Cardiac fibroblast (primary cell): Measurements from ENCODE around the gene ALK.

Experiments used
- DNase-seq, 2 donors: peaks; one replicate each; pipeline versions ENCODE4 v3.0.0 to v3.0.0-alpha.2; 2010; ENCODE audit warnings: low read depth in 2 of 2
- H3K4me3 ChIP-seq, 2 donors: replicated peaks in 1 of 2; 1 replicate in 1 of 2; 2 replicates in 1 of 2; pipeline ENCODE4 v1.5.1; 2011; ENCODE audit warnings: low read depth in 2 of 2, low read length in 2 of 2, mild to moderate bottlenecking in 2 of 2, moderate library complexity in 1 of 2
- CTCF ChIP-seq: IDR thresholded peaks from one replicate; pipeline ENCODE4 v1.5.1; 2011; ENCODE audit warnings: low read depth, mild to moderate bottlenecking, low read length, inconsistent platforms

ALK gene

DNA sequence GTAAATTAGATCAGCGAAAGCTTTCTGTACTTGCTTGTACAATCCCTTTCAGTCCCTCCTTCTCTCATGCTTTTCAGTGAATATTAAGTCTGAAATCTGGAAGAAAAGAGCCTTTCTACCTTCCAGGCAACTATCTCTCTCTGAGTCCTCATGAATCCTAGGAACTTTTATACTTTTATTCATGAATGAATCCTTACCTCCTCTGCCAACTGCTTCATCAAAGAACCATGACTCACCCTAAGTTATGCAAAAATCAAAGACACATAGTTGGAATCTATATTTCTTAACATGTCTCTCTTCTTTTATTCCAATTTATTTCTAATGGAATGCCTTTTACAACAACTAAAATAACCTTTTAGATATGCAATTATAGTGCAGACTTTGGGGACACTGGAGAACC lies 412.0 kb downstream of the ALK start:
- no peak for TF ChIP-seq CTCF
- DNase-seq, result no peak
- H3K4me3 ChIP-seq, result no peak overlapping the region

DNA sequence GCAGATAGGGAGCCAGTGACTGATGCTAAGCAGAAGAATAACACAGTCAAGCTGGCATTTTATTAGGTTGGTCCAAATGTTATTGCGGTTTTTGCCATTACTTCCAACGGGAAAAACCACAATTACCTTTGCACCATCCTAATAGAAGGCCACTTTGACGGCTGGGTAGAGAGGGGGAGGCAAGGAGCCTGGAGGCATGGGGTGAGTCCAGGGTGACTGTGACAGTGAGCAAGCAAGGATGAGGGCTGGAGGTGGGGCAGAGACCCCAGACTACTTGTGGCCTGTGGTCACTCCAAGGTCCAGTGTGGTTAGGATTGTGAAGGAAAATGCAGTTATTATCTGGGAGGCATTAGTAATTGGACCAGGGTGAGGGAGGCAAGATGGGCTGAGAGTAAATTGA lies 416.6 kb downstream of the ALK start:
- no peak for DNase-seq
- H3K4me3 ChIP-seq, result no peak overlapping the region
- no peak for TF ChIP-seq CTCF

GRCh38 chr2:29502460-29502911 lies 418.9 kb downstream of the ALK start:
- peak in 1 of 2 donors; percentile 27 for DNase-seq
- H3K4me3 ChIP-seq, result no peak overlapping the region
- TF ChIP-seq CTCF, result no peak

DNA sequence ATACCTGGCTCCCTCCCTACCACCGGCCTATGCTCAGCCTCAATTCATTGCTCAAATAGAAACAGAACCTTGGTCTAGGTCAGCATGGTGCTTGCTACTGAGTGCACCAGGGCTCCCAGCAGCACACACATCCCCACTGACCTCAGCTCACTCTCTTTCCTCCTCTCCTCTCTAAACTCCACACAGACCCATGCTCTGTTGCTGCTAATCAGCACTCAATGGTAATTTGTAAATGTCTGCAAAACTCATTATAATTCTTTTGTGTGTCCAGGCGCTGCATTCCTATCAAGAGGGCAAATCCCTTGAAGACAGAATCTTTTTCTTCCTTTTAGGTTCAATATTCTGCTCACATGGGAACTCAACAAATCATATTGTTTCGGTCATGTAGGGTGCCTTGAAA lies 424.0 kb downstream of the ALK start:
- no peak for TF ChIP-seq CTCF
- H3K4me3 ChIP-seq, result no peak overlapping the region
- DNase-seq, result no peak

GRCh38 chr2:29496198-29496597 lies 425.2 kb downstream of the ALK start:
- no peak overlapping the region for H3K4me3 ChIP-seq
- no peak for DNase-seq
- no peak for TF ChIP-seq CTCF

- DNase-seq, result peak in 1 of 2 donors; percentile 22
Observed at GRCh38 chr2:29495536-29496060, 425.8 kb downstream of the ALK start.

More at GRCh38 chr2:29495536-29496060, 425.8 kb downstream of the ALK start:
- no peak overlapping the region for H3K4me3 ChIP-seq
- TF ChIP-seq CTCF, result no peak
